COLO668 (cell line): ENCODE results near the gene CDK14.

ENCODE experiments used
- DNase-seq: peaks from one replicate; lab custom pipeline; 2025; ENCODE audit not compliant: unreplicated experiment; lab: John Stamatoyannopoulos, UW

The CDK14 gene

DNA sequence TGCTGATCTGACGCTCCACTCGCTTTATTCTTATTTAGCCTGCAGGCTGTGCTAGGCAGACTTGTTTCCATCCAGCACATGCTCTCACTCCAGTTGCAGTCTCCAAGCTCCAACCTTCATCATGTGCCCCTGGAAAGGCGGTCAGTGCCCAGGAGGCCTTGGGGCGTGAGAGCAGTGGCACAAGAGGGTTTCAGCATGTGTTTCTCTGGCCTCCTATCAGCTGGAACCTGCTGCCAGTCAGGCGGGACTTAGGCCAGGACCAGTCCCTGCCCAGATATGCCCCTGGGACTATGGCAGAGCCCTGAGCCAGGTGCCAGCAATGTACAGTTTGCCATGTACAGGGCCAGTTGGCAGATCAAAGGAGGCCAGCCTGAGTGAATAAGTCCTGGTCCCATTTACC lies 337.9 kb downstream of the CDK14 start:
- no peak for DNase-seq

- DNase-seq: no peak
Observed at GRCh38 chr7:90938371-90938770, 342.2 kb downstream of the CDK14 start.

GRCh38 chr7:90939666-90940065 lies 343.5 kb downstream of the CDK14 start:
- no peak for DNase-seq

GRCh38 chr7:90944021-90944420 lies 347.9 kb downstream of the CDK14 start:
- DNase-seq: no peak

DNA sequence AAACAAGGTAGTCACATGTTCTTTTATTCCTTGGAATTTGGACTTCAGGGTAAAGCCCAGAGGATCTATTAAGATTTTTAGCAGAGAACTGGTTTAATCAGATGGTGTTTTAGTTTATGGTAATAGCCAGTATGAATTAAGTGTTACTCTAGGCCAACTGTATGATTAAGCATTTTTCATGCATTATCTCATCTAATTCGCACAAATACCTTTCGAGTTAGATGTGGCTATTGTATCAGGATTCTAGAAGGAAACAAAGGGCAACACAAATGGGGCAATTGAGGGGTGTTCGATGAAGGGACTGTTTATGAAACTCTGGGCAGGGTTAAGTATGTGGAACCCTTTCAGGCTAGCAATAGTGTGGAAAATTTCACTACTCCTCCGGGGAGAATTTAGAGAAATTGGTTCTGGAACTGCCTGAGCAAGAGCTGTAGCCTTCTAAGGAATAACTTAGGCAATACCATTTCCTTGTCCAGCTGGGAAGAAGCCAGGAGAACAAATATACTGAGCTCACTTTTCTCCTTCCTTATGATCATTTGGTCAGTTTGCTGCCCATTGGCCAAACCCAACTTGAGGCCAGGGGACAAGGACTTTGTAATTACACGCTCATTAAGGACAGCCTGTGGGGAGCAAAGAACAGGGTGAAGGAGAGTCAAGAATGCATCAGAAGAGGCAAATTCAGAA lies 349.1 kb downstream of the CDK14 start:
- DNase-seq: no peak

DNA sequence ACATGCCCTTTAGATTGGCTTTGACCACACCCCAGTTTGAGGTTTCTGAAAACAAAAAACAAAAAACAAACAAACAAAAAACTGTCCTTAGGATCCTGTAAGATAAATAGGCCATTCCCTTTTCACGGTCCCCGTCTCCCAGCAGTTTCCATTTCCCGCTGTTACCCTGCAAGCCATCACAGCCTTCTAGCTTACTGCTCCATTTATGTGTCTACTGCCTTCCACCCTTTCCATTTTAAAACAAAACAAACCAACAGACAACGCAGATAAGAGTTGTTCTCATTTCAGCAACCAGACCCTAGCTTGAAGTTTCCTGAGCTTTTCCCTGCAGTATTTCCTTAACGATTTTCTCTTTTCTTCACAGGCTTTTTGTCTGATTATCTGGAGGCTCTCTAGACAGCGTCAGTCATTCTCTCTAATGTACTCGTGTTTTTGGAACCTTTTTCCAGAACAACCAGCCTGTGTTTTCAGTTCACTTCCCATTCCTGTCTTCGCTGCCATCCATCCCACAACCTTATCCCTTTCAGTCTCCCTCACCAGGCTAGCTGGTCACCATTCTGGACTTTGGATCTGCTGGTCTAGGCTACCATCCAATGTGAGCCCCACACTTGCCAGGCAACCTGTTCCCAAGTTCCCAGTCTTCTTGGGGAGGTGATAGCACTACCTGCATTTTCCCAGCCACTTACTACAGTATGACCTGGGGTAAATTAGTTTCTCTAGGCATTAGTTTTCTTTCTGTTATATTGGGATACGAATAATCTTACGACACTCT lies 350.8 kb downstream of the CDK14 start:
- DNase-seq: no peak

DNA sequence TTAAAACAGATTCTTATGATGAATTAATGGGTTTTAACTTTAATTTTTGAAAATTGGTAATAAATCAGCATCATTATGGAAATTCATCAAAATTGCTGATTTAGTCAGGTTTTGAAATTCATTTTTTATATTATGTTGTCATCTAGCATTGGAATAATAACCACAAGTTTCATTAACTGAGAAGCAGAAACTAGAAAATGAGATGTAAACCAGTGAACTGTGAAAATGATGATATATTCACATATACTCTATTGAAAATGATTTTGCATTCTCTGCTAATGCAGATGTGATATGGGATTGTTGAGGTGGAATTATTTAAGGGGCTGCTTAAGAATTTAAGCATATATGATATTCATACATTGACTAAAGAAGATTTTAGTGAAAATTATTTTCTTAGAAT lies 352.0 kb downstream of the CDK14 start:
- no peak for DNase-seq

DNA sequence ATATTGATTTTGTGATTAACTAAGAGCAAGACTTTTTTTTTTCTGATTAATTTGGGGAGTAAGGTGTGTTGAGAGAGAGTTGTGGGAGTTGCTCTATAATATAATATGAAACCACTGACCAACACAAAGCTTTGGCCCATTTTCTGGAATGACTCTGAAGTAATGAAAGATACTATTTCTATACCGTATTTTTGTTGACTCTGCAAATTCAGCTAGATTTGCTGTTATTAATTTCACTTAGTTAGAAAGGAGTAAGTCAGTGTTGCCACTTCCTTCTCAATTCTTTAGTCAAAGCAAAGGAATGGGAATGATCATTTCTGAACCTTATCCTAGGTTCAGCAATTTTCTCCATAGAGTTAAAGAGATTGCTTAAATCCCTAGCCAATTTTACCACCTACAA lies 355.1 kb downstream of the CDK14 start:
- DNase-seq: no peak

GRCh38 chr7:90951986-90952954 lies 356.1 kb downstream of the CDK14 start:
- no peak for DNase-seq

- DNase-seq: peak; percentile 52
Observed at GRCh38 chr7:90955641-90956207, 359.6 kb downstream of the CDK14 start.

GRCh38 chr7:90957883-90958282 lies 361.8 kb downstream of the CDK14 start:
- no peak for DNase-seq

GRCh38 chr7:90958647-90959046 lies 362.5 kb downstream of the CDK14 start:
- DNase-seq: no peak

DNA sequence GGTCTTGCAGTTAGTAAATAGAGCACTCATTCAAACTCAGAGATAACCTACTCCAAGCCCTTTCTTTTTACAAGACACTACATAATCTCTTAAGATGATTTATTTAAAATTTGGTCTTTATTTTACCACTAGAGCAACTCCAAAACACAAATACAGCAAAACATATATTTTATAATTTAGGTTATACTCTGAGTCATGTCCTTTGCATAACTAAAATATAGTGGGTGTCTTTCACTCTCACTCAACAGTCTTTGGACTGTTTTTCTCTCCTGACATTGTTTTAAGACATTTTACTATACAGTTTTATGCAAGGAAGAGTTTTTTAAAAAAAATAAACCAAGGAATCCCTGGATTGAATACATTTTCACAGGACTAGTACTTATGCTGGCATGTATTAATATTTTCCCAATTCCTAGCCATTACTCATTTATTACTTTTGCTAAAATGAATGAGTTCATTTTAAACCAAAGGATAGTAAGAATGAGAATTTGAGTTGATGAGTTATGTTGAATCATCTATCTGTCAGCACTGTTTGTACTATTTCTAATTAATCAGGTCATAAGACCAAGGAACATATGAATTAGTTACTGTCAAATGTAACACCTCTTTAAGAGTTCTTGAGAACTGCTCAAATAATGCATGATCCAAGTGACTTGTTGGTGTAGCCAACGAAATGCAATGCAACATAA lies 365.1 kb downstream of the CDK14 start:
- no peak for DNase-seq

- DNase-seq: no peak
Observed at GRCh38 chr7:90965211-90965610, 369.1 kb downstream of the CDK14 start.

DNA sequence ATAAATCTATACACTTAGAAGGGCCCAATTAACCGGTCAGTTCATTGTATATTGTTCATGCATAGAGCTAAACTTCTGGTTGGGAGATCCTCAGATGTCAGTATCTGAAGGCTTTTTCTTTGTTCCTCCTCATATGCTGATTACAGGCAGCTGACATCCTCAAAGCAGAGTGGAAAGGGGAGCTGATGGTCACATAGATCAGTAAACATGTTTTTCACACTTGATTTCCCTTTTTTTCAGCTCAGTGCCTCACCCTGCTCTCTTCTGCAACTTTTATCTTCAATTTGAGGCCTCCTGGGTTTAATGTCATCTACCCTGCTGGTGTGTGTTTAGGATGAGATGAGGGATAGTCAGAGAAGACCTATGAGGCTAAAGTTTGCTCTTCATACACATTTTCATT lies 370.2 kb downstream of the CDK14 start:
- no peak for DNase-seq

DNA sequence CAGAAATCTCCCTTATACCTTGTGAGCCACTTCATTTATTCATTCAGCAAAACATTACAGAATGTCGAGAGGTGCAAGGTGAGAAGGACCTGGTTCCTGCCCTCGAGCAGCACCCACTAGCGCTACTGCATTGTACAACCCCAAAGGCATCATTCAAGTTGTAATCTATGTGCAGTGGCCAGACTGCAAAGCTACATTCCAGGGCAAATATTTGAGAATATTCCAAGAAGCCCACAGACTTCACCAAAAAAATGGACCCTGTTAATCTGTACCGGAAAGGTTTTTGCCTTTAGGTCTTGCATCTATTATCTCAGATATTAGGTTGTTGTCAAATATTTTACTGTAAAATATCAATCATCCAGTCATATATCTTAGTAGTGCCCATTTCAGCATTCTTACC lies 372.8 kb downstream of the CDK14 start:
- no peak for DNase-seq

- DNase-seq: no peak
Observed at GRCh38 chr7:90972906-90973550, 376.9 kb downstream of the CDK14 start.

GRCh38 chr7:90977056-90977455 lies 380.9 kb downstream of the CDK14 start:
- no peak for DNase-seq

DNA sequence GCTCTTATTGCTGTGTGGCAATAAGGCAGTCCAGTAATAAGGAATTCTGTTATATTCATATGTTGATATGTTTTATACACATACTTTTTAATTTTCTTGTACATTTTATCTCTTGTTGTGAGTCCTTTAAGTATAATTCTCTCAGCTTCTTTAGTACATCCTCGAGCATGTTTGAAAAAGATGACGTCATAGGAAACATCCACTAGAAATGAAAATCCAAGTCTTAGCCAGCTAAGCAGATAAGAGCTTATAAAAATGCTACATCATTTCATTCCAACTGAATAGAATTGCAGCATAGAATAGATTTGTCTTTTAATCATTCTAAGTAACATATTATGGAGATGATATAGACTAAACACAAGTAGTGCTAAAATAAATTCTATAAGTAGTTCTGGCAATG lies 384.4 kb downstream of the CDK14 start:
- DNase-seq: no peak

GRCh38 chr7:90982228-90982627 lies 386.1 kb downstream of the CDK14 start:
- DNase-seq: no peak
